HEK293 (cell line): ENCODE data around the gene SPON1.

Source experiments
- CTCF ChIP-seq: fragments of 450-650 bp; formaldehyde crosslinking; IDR thresholded peaks from 2 replicates; pipeline ENCODE4 v1.5.1; 2016; ENCODE audit warnings: missing biosample characterization, missing genetic modification characterization
- KLF16 ChIP-seq: fragments of 450-650 bp; formaldehyde crosslinking; IDR thresholded peaks from 2 replicates; pipeline ENCODE4 v1.5.1; 2017; ENCODE audit warnings: missing biosample characterization, missing genetic modification characterization
- ZNF335 ChIP-seq: fragments of 450-650 bp; formaldehyde crosslinking; conservative IDR thresholded peaks from 2 replicates; pipeline ENCODE4 v1.5.1; 2016; ENCODE audit warnings: missing biosample characterization, missing genetic modification characterization
- ZNF394 ChIP-seq: fragments of 450-650 bp; formaldehyde crosslinking; IDR thresholded peaks from 2 replicates; pipeline ENCODE4 v1.5.1; 2016; ENCODE audit warnings: missing biosample characterization, missing genetic modification characterization, mild to moderate bottlenecking, moderate library complexity, borderline replicate concordance

DNA sequence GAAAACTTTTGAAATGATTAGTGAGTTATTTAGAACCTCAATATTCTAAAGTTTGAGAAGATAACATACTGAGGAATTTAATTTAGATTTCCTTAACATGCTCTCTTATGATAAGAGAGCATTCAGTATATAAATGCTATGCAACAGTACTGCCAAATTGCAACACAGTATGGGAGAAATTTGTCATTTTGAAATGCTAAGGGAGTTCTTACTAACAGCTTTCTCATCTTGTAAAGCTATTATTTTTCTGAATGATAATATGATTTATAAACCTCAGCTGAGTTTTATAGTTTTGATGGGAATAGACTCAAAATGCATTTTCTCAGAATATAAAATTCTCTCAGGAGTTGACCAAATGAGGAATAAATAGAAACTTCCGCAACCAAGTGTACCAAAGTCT, 108.4 kb downstream of the SPON1 start:
- TF ChIP-seq ZNF335 (tag by site-specific recombination) (no peak), ZNF394 (tag by site-specific recombination) (no peak), KLF16 (tag by site-specific recombination) (no peak), CTCF (tag by site-specific recombination) (no peak)
